Gastroesophageal sphincter (tissue), 4 donors: ENCODE measurements around the gene DMD. TPM values are rescaled to one million over a fixed set of nuclear protein-coding genes. Genes with fewer than 3 reads are reported as not detected.
"Not testable (repeated sequence)": the region's sequence is repeated elsewhere in the genome, so short reads cannot be mapped to it uniquely, and the experiment has no call there.

Experiments used
- ATAC-seq: fragments of 150-250 bp; one replicate; pipeline ENCODE4 v1.9.1; 2016; ENCODE audit warnings: mild to moderate bottlenecking, moderate library complexity
- H3K27ac ChIP-seq, 4 donors: fragments of 200-600 bp; sonication (generic) in 3 of 4; 1 replicate in 3 of 4; 2 replicates in 1 of 4; pipeline ENCODE4 v1.5.1; 2016 to 2019
- H3K27me3 ChIP-seq: fragments of 200-600 bp; sonication (generic); one replicate; pipeline ENCODE4 v1.5.1; 2019
- H3K36me3 ChIP-seq, 2 donors: fragments of 200-600 bp; sonication (generic); one replicate each; pipeline ENCODE4 v1.5.1; 2019; ENCODE audit warnings: control low read depth in 1 of 2
- H3K4me1 ChIP-seq, 3 donors: fragments of 200-600 bp; sonication (generic); 1 replicate in 2 of 3; 2 replicates in 1 of 3; pipeline ENCODE4 v1.5.1; 2016 to 2019; ENCODE audit warnings: control low read depth in 2 of 3
- H3K4me3 ChIP-seq, 2 donors: fragments of 200-600 bp; sonication (generic); one replicate each; pipeline ENCODE4 v1.5.1; 2019; ENCODE audit warnings: mild to moderate bottlenecking in 1 of 2, moderate library complexity in 1 of 2
- H3K9me3 ChIP-seq, 3 donors: fragments of 200-600 bp; sonication (generic); one replicate each; pipeline ENCODE4 v1.5.1; 2017 to 2019; ENCODE audit warnings: control low read depth in 2 of 3
- CTCF ChIP-seq, 4 experiments: fragments of 200-600 bp in 2 of 4; fragments of 450-650 bp in 2 of 4; sonication (generic) in 1 of 4; IDR thresholded peaks; one replicate each; pipeline ENCODE4 v1.5.1; 2017 to 2019; ENCODE audit warnings: antibody characterized with exemption in 4 of 4, mild to moderate bottlenecking in 2 of 4, moderate library complexity in 2 of 4
- EP300 ChIP-seq: sonication (generic); formaldehyde crosslinking; IDR thresholded peaks from one replicate; pipeline ENCODE4 v1.6.1; 2017; ENCODE audit warnings: antibody characterized with exemption, mild to moderate bottlenecking
- POLR2A ChIP-seq, 2 donors: fragments of 450-650 bp; IDR thresholded peaks; one replicate each; pipeline ENCODE4 v1.6.1; 2017; ENCODE audit warnings: antibody characterized with exemption in 2 of 2, mild to moderate bottlenecking in 2 of 2, moderate library complexity in 1 of 2
- POLR2AphosphoS5 ChIP-seq: sonication (generic); formaldehyde crosslinking; IDR thresholded peaks from one replicate; pipeline ENCODE4 v1.6.1; 2017; ENCODE audit warnings: antibody characterized with exemption
- WGBS, 2 donors: methylation state at CpG; one replicate each; pipeline ENCODE4 v1.1.5; 2018; ENCODE audit warnings: low coverage in 1 of 2; 5-methylcytosine and 5-hydroxymethylcytosine counted together
- total RNA-seq, 4 donors: library from RNA; depleted of rRNA; stranded (reverse); fragments of >200 nt; gene quantifications; one replicate each; pipeline ENCODE4 v1.1.0, GENCODE V29; 2016

DMD gene
- total RNA-seq, 4 donors from 2014 or later = 111 to 225 (median 183) TPM

GRCh38 chrX:32538554-32538953 lies 672.8 kb downstream of the DMD start:
- Histone ChIP-seq H3K27me3 (no peaks in the 10 kb centered on the region), H3K36me3 (no peaks in the 10 kb centered on the region), H3K27ac (no peak overlapping the region), H3K9me3 (no peaks in the 10 kb centered on the region), H3K4me1 (no peaks in the 10 kb centered on the region), H3K4me3 (no peak overlapping the region)
- no peak for ATAC-seq
- WGBS, 2 donors = 91 to 93% methylated on average over 4 to 5 of the region's 8 CpGs
- TF ChIP-seq EP300 = no peak
- TF ChIP-seq POLR2A (IDR thresholded peaks at IDR 0.05) = no peak
- no peak for TF ChIP-seq CTCF (IDR thresholded peaks at IDR 0.05)
- TF ChIP-seq POLR2AphosphoS5 = no peak

GRCh38 chrX:32533848-32534247 lies 677.5 kb downstream of the DMD start:
- no peak for ATAC-seq
- 83 to 96% methylated on average over 2 to 4 of the region's 4 CpGs for WGBS, 2 donors
- H3K9me3 ChIP-seq = no peaks in the 10 kb centered on the region

GRCh38 chrX:32532262-32532661 lies 679.1 kb downstream of the DMD start:
- Histone ChIP-seq H3K36me3 (no peaks in the 10 kb centered on the region), H3K27ac (no peak overlapping the region), H3K4me3 (no peak overlapping the region), H3K4me1 (no peaks in the 10 kb centered on the region), H3K9me3 (no peaks in the 10 kb centered on the region), H3K27me3 (no peaks in the 10 kb centered on the region)
- 62 to 67% methylated on average over 4 of the region's 4 CpGs for WGBS, 2 donors
- ATAC-seq = no peak
- TF ChIP-seq CTCF (IDR thresholded peaks at IDR 0.05) (no peak), EP300 (no peak), POLR2AphosphoS5 (no peak), POLR2A (IDR thresholded peaks at IDR 0.05) (no peak)

More at GRCh38 chrX:32533848-32534247, 677.5 kb downstream of the DMD start:
- Histone ChIP-seq H3K27me3 (no peaks in the 10 kb centered on the region), H3K4me3 (no peak overlapping the region), H3K36me3 (no peaks in the 10 kb centered on the region), H3K4me1 (no peaks in the 10 kb centered on the region), H3K27ac (no peak overlapping the region)
- TF ChIP-seq CTCF (IDR thresholded peaks at IDR 0.05) = no peak

GRCh38 chrX:32530802-32531403 lies 680.4 kb downstream of the DMD start:
- H3K27me3 ChIP-seq = no peaks in the 10 kb centered on the region
- no peak for ATAC-seq
- TF ChIP-seq CTCF (IDR thresholded peaks at IDR 0.05) (peak; percentile 20 to 58 (median 37)), POLR2A (IDR thresholded peaks at IDR 0.05) (no peak)
- WGBS, 2 donors = 0% methylated on average over 3 of the region's 3 CpGs
- no peaks in the 10 kb centered on the region for H3K36me3 ChIP-seq
- no peaks in the 10 kb centered on the region for H3K9me3 ChIP-seq
- no peaks in the 10 kb centered on the region for H3K4me1 ChIP-seq
- H3K27ac ChIP-seq = no peak overlapping the region
- peak overlapping the region in 1 of 2 donors; percentile 12 for H3K4me3 ChIP-seq

GRCh38 chrX:32528451-32528850 lies 682.9 kb downstream of the DMD start:
- not testable (repeated sequence) for ATAC-seq, H3K27ac ChIP-seq, H3K4me1 ChIP-seq, H3K9me3 ChIP-seq, H3K4me3 ChIP-seq, H3K27me3 ChIP-seq, H3K36me3 ChIP-seq

- H3K27me3 ChIP-seq = no peaks in the 10 kb centered on the region
- WGBS, 2 donors = 38 to 71% methylated on average over 4 of the region's 5 CpGs
- ATAC-seq = no peak
- no peak overlapping the region for H3K27ac ChIP-seq
- H3K4me1 ChIP-seq = no peaks in the 10 kb centered on the region
- no peak for TF ChIP-seq POLR2A (IDR thresholded peaks at IDR 0.05)
- TF ChIP-seq EP300 = no peak
- TF ChIP-seq POLR2AphosphoS5 = no peak
- no peak for TF ChIP-seq CTCF (IDR thresholded peaks at IDR 0.05)
- no peaks in the 10 kb centered on the region for H3K9me3 ChIP-seq
- no peaks in the 10 kb centered on the region for H3K36me3 ChIP-seq
- H3K4me3 ChIP-seq = no peak overlapping the region
Observed at GRCh38 chrX:32525234-32525633, 686.1 kb downstream of the DMD start.
